Measurements from ENCODE around the gene TNFRSF13B.

TNFRSF13B gene

GRCh38 chr17:16938496-16939207, 33.3 kb downstream of the TNFRSF13B start:
- no peak for DNase-seq (ENCODE audit: low spot score)

GRCh38 chr17:16938031-16938430, 33.9 kb downstream of the TNFRSF13B start:
- DNase-seq (ENCODE audit: low spot score): no peak

- no peak for DNase-seq (ENCODE audit: low spot score)
These were observed 34.5 kb downstream of the TNFRSF13B start for GRCh38 chr17:16937431-16937830.

GRCh38 chr17:16936536-16937310, 35.2 kb downstream of the TNFRSF13B start:
- no peak for DNase-seq (ENCODE audit: low spot score)

GRCh38 chr17:16935786-16936185, 36.1 kb downstream of the TNFRSF13B start:
- no peak for DNase-seq (ENCODE audit: low spot score)

DNA sequence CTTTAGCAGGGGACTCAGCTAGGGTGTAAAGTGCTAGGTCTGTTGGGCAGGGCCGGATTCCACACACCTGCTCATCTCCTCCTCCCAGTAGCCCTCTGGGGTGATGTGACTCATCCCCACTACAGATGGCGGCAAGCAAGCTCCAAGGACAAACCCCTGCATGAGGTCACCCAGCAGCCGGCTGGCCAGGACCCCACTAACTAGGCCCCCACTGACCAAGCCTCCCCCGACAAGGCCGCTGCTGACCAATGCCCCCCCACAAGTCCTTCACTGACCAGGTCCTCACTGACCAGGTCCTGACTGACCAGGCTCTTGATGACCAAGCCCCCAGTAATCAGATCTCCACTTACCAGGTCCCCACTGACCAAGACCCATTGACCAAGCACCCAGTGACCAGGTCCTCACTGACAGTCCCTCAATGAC, 36.7 kb downstream of the TNFRSF13B start:
- DNase-seq (ENCODE audit: low spot score): no peak

DNA sequence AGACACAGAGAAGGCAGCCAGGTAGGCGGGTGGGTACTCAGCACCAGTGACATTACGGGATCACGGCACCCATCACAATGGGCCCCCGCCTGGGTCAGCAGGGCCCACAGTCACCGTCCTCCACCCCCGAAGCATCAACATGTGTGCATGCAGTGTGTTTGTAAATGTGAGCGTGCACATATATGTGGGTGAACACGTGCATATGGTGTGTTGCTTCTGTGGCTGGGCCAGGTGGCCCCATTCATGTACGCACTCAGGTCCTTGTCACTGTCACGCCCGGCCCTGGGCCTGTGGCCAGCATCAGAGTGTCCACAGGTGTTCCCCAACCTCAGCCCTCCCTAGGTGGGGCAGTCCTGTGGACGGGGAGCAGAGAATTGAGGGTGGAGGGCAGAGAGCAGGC, 37.1 kb downstream of the TNFRSF13B start:
- DNase-seq (ENCODE audit: low spot score): no peak

GRCh38 chr17:16934133-16934795, 37.7 kb downstream of the TNFRSF13B start:
- no peak for DNase-seq (ENCODE audit: low spot score)

DNA sequence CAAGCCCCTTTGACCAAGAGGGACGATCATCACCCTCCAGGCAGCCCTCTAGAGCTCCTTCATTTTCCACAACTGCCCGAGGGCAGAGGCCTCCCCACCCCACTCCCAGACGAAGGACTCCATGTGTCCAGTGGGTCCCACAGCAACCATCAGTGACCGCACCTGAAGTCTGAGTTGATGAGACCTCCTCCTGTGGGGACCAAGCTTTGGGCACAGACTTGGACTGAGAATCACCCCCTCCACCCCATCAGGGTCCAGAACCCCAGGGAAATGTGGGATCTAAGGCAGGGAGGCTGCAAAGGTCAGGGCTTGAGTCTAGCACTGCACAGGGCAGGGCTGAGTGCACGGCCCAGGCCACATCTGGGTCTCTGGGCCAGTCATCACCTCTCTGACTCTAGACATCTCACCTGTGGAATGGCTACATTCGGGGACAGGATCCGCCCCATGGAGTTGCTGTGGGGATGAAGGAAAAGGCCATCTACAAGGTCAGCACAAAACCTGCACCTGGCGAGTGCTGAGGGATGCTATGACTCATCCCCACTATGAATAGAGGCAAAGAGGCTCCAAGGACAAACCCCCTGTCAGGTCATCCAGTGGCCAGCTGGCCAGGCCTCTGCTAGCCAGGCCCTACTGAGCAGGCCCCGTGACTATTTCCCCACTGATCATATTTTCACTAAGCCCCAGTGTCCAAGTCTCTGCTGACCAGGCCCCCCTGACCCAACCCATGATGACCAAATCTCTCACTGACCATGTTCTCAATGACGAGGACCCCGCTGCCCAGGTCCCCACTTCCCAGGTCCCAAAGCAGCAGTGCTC, 38.4 kb downstream of the TNFRSF13B start:
- DNase-seq (ENCODE audit: low spot score): no peak

DNA sequence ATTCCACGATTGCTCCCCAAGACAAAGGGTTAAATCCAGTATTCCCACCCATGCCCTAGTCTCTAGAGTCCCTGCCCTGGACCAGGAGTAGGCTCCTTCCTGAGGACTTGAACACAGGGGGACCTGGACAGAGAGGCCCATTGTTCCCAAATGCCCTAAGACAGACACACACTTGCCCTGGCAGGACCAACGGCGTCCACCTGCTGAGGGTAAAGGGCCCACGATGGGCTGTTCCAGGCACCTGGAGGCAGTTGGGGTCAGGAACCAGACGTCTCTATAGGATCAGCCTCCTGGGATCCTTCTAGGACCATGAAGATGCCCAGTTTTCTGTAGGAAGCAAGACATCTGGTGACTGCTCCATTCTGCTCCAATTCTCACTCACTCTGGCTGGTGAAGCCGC, 39.3 kb downstream of the TNFRSF13B start:
- DNase-seq (ENCODE audit: low spot score): no peak

GRCh38 chr17:16932156-16932555, 39.8 kb downstream of the TNFRSF13B start:
- DNase-seq (ENCODE audit: low spot score): no peak

GRCh38 chr17:16931318-16932060, 40.4 kb downstream of the TNFRSF13B start:
- no peak for DNase-seq (ENCODE audit: low spot score)

DNA sequence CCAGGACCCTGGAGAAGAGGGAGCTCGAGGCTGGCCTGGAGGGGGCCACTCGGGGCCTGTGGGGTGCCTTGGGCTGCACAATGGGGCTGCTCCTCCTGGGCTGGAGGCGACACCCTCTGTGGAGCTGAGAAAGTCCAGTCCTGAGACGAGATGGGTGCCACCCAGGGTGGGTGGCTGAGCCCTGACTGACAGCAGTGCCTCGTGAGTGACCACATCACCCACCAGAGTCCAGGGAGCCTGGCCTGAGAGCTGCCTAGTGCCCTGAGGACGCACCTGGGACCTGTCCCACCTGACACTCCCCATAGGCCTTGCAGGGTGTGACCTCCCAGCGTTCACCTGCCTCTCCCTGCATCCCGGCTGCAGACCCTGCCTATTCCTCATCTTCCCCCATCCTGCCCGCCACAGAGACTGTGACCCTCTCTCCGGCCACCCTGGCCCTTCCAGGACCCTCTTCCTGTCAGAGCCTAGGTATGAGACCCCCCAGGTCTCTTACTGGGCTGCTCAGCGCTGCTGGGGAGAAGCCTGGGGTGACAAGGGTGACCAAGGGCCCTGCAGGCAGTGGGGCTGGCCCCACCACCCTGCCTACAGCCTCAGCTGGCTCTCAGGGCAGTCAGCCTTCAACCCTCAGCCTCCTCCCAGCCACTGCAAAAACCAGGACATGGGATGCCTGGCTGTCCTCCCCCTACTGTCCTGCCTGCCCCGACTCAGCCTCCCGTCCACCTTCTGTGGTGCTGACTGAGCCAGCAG, 41.2 kb downstream of the TNFRSF13B start:
- no peak for DNase-seq (ENCODE audit: low spot score)

DNA sequence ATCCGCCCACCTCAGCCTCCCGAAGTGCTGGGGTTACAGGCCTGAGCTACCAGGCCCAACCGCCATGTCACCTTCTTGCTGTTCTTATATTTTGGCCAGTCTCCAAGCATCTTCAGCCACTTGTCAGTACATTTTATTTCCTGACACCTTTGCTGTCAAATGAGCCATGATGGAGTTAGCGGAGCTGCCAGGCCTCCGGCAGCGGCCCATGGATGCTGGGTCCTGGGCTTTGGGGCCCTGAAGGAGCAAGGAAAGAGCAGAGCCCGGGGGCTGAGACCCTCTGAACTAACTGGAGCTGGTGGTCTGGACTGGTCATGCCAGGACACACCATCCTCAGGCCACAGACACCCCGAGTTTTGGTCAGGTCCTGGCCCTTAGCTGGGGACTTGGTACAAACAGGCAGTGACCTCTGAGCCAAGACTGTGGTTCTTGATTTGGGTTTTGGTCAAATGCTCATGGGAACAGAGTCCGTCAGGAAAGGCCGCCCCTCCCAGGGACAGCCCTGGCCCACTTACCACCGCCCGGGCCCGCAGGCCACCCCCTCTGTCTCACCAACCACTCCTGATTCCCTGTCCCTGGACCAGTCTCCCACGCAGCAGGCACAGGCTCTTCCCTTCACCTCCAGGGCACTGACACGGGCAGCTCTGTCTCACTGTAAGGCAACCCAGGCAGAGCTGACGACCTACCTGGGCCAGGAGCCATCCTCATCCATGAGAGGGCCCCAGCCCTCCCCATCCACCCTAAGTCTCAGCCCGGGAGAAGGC, 42.0 kb downstream of the TNFRSF13B start:
- no peak for DNase-seq (ENCODE audit: low spot score)

DNA sequence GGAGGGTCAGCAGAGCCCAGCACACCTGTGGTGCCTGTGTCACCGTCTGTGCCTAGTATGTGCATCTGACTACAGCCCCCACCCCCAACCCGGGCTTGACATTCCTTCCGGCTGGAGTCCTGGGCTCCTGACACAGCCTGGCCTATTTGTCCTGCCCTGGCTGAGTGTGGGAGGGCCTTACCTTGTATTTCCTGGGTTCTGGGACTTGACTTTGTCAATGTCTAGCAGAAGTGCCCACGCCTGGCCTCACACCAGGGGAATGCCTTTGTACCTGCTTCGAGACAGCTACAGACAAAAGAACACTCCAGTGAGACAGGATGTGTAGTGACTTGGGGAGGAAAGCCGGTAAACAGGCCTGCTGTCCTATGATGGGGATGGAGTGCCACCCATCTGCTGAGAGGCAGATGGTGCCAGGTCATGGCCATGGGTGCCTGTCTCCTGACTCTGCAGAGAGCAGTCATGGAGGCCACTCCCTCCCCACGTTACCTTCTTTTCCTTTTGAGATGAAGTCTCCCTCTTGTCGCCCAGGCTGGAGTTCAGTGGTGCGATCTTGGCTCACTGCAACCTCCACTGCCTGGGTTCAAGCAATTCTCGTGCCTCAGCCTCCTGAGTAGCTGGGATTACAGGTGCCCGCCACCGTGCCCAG, 42.8 kb downstream of the TNFRSF13B start:
- no peak for DNase-seq (ENCODE audit: low spot score)

DNA sequence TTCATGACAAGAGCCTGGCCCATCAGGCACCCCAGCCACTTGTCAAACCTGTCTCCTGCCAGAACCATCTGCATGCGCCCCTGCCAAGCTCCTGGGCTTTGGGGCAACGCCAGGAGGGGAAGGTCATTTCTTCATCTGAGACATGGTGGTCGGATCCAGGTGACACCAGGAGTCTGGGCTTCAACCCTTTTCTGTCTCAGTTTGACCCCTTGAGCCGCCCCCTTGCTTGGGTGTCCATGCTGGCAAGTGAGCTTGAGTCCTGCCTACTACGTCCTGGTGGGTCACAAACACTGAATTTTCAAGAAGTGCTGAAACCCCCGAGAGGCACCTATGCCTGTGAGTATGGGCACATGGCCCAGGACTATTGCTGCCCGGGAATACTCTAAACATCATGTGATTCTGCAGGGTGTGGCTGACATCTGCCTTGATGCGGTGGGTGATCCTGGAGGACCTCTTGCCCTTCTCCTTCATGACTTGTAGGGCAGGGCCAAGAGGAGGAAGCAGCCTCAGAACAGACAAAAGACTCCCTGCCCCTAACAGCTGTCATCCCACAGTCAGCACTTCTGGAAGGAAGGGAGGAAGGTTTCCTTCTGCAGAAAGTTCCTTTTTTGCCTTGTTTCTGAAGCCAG, 43.4 kb downstream of the TNFRSF13B start:
- no peak for DNase-seq (ENCODE audit: low spot score)

DNA sequence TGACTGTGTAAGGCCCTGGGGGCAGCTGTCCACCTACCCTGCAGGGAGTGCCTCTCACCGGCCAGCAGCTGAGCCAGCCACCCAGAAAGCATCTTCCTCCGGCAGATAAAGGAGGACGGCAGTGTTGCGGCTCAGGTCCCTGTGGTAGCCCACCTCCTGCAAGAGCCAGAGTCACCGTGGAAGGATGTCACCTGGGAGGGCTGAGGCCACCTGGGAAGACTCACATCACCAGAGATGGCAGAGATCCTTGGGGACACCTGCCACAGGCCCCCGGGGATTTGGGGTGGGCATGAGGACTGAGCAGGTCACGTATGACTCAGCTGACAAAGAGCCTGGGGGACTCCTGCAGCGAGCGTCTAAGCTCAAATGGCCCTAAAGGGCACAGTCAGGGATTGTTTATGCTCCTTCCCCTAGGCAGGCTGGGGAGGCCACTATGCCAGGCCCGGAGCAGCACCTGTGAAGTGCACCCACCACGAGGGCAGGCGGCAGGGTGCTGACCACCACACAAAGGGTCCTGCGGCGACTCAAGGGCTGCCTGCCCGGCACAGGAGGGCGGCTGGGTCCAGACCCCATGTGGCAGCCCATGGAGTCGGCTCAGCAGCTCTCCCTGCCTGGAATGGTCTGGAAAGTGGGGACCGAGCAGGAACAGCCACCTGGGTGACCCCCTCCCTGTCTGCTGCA, 44.1 kb downstream of the TNFRSF13B start:
- no peak for DNase-seq (ENCODE audit: low spot score)
